ENCODE data around the gene SPTBN4.
A peak's percentile ranks its signal among the peaks of the same experiment; 100 is the strongest.

The SPTBN4 gene

GRCh38 chr19:40565355-40565754, 98.6 kb downstream of the SPTBN4 start:
- TF ChIP-seq, protein P1, sequence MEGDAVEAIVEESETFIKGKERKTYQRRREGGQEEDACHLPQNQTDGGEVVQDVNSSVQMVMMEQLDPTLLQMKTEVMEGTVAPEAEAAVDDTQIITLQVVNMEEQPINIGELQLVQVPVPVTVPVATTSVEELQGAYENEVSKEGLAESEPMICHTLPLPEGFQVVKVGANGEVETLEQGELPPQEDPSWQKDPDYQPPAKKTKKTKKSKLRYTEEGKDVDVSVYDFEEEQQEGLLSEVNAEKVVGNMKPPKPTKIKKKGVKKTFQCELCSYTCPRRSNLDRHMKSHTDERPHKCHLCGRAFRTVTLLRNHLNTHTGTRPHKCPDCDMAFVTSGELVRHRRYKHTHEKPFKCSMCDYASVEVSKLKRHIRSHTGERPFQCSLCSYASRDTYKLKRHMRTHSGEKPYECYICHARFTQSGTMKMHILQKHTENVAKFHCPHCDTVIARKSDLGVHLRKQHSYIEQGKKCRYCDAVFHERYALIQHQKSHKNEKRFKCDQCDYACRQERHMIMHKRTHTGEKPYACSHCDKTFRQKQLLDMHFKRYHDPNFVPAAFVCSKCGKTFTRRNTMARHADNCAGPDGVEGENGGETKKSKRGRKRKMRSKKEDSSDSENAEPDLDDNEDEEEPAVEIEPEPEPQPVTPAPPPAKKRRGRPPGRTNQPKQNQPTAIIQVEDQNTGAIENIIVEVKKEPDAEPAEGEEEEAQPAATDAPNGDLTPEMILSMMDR (IDR thresholded peaks at IDR 0.05; ENCODE audit: control insufficient read depth, extremely low read depth, insufficient read depth), result no peak
- no peak overlapping the region for H3K4me3 ChIP-seq (ENCODE audit: low read depth, low read length)
- no peak for DNase-seq (ENCODE audit: low read depth)

GRCh38 chr19:40565910-40566495, 99.2 kb downstream of the SPTBN4 start:
- no peak for DNase-seq (ENCODE audit: low read depth)
- no peak overlapping the region for H3K4me3 ChIP-seq (ENCODE audit: low read depth, low read length)
- TF ChIP-seq, protein P1 (IDR thresholded peaks at IDR 0.05; ENCODE audit: control insufficient read depth, extremely low read depth, insufficient read depth), result no peak

- no peak overlapping the region for H3K4me3 ChIP-seq (ENCODE audit: low read depth, low read length)
- no peak for DNase-seq (ENCODE audit: low read depth)
- TF ChIP-seq, protein P1 (IDR thresholded peaks at IDR 0.05; ENCODE audit: control insufficient read depth, extremely low read depth, insufficient read depth), result no peak
Observed at GRCh38 chr19:40567040-40567749, 100.4 kb downstream of the SPTBN4 start.

DNA sequence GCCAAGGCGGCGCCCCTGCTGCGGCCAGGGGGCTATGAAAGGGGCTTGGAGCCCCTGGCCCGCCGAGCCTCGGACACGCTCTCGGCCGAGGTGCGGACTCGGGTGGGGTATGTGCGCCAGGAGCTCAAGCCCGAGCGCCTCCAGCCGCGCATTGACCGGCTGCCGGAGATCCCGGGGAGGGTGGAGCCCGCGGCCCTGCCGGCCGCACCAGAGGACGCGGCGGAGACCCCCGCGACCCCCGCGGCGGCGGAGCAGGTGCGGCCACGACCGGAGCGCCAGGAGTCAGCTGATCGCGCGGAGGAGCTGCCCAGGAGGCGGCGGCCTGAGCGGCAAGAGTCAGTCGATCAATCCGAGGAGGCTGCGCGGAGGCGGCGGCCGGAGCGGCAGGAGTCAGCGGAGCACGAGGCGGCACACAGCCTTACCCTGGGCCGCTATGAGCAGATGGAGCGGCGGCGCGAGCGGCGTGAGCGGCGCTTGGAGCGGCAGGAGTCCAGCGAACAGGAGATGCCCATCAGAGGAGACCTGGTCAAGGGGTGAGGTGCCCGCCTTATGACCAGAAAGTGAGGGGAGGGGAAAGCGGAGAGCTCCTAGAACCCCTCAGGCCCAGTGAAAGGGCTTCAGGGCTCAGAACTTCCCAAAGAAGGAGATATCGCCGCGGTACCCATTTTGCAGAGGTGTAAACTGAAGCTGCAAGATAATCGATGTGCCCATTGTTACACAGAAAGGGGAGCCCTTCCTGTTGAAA, 101.1 kb downstream of the SPTBN4 start:
- TF ChIP-seq, protein P1 (IDR thresholded peaks at IDR 0.05; ENCODE audit: control insufficient read depth, extremely low read depth, insufficient read depth), result no peak

GRCh38 chr19:40570313-40571004, 103.7 kb downstream of the SPTBN4 start:
- peak overlapping the region; percentile 54 for H3K4me3 ChIP-seq (ENCODE audit: low read depth, low read length)
- TF ChIP-seq, protein P1 (IDR thresholded peaks at IDR 0.05; ENCODE audit: control insufficient read depth, extremely low read depth, insufficient read depth), result peak; percentile 43
- DNase-seq (ENCODE audit: low read depth), result peak; percentile 99

More for the DNA sequence above, 101.1 kb downstream of the SPTBN4 start:
- no peak overlapping the region for H3K4me3 ChIP-seq (ENCODE audit: low read depth, low read length)
- DNase-seq (ENCODE audit: low read depth), result no peak

DNA sequence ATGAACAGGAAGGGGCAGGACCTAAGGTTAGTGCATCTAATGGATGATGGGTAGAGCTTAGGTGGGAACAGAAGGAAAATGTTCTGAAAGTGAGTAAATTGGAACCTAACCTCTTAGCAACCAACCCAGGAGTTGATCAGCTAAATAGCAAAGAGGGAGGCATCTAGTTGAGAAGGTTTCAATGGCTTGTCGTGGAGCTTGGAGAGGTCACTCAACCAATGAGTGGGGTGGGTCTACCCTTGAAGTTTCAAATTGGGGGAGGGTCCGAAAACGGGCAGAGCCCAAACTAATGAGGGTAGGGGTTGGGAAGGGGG, 104.2 kb downstream of the SPTBN4 start:
- H3K4me3 ChIP-seq (ENCODE audit: low read depth, low read length), result peak overlapping the region; percentile 22; the same call in 1 of the 2 replicates

More for the DNA sequence above, 104.2 kb downstream of the SPTBN4 start:
- DNase-seq (ENCODE audit: low read depth), result no peak
- TF ChIP-seq, protein P1 (IDR thresholded peaks at IDR 0.05; ENCODE audit: control insufficient read depth, extremely low read depth, insufficient read depth), result no peak
